Measurements from ENCODE around the gene SRXN1. TPM values are rescaled to one million over a fixed set of nuclear protein-coding genes. Genes with fewer than 3 reads are reported as not detected.
A peak's percentile ranks its signal among the peaks of the same experiment; 100 is the strongest.
"Not testable (repeated sequence)": the region's sequence is repeated elsewhere in the genome, so short reads cannot be mapped to it uniquely, and the experiment has no call there.

The SRXN1 gene
- total RNA-seq, 1 donor from 2014 or later = 21.2 TPM

GRCh38 chr20:655726-656624, 3.0 kb upstream of the SRXN1 start:
- DNase-seq (ENCODE audit: low read depth in 2 of 2) = no peak

GRCh38 chr20:654417-654750, 1.4 kb upstream of the SRXN1 start:
- DNase-seq (ENCODE audit: low read depth in 2 of 2) = no peak

GRCh38 chr20:653590-654416, 803 bp upstream of the SRXN1 start:
- no peak for DNase-seq (ENCODE audit: low read depth in 2 of 2)

- peak in 1 of 2 donors; percentile 55 for DNase-seq (ENCODE audit: low read depth in 2 of 2)
These were observed 338 bp downstream of the SRXN1 start for GRCh38 chr20:652615-653109.

GRCh38 chr20:651713-652614, 1.0 kb downstream of the SRXN1 start:
- DNase-seq (ENCODE audit: low read depth in 2 of 2) = peak; percentile 7 to 25

- peak in 1 of 2 donors; percentile 31 for DNase-seq (ENCODE audit: low read depth in 2 of 2)
These were observed 2.0 kb downstream of the SRXN1 start for GRCh38 chr20:650954-651353.

GRCh38 chr20:650281-650680, 2.7 kb downstream of the SRXN1 start:
- DNase-seq (ENCODE audit: low read depth in 2 of 2) = no peak

GRCh38 chr20:647479-648019, 5.5 kb downstream of the SRXN1 start:
- no peak for DNase-seq (ENCODE audit: low read depth in 2 of 2)

- no peak for DNase-seq (ENCODE audit: low read depth in 2 of 2)
These were observed 6.1 kb downstream of the SRXN1 start for GRCh38 chr20:646868-647233.

GRCh38 chr20:646107-646867, 6.7 kb downstream of the SRXN1 start:
- DNase-seq (ENCODE audit: low read depth in 2 of 2) = no peak

GRCh38 chr20:645318-646106, 7.5 kb downstream of the SRXN1 start:
- peak; percentile 65 to 84 for DNase-seq (ENCODE audit: low read depth in 2 of 2)

- DNase-seq (ENCODE audit: low read depth in 2 of 2) = no peak
These were observed 8.2 kb downstream of the SRXN1 start for GRCh38 chr20:644692-645317.

- peak in 1 of 2 donors; percentile 58 for DNase-seq (ENCODE audit: low read depth in 2 of 2)
These were observed 10.4 kb downstream of the SRXN1 start for GRCh38 chr20:642398-643174.

GRCh38 chr20:642013-642397, 11.0 kb downstream of the SRXN1 start:
- DNase-seq (ENCODE audit: low read depth in 2 of 2) = not testable (repeated sequence)

- DNase-seq (ENCODE audit: low read depth in 2 of 2) = peak in 1 of 2 donors; percentile 48
These were observed 11.5 kb downstream of the SRXN1 start for GRCh38 chr20:641516-641875.

GRCh38 chr20:640674-641515, 12.1 kb downstream of the SRXN1 start:
- DNase-seq (ENCODE audit: low read depth in 2 of 2) = no peak

- no peak for DNase-seq (ENCODE audit: low read depth in 2 of 2)
These were observed 14.4 kb downstream of the SRXN1 start for GRCh38 chr20:638579-638978.
